ENCODE results near the gene CLEC1A. TPM values are rescaled to one million over a fixed set of nuclear protein-coding genes. Genes with fewer than 3 reads are reported as not detected.

CLEC1A gene
- total and polyA plus RNA-seq, 7 donors, result 0.96 to 3.8 (median 1.7) TPM

DNA sequence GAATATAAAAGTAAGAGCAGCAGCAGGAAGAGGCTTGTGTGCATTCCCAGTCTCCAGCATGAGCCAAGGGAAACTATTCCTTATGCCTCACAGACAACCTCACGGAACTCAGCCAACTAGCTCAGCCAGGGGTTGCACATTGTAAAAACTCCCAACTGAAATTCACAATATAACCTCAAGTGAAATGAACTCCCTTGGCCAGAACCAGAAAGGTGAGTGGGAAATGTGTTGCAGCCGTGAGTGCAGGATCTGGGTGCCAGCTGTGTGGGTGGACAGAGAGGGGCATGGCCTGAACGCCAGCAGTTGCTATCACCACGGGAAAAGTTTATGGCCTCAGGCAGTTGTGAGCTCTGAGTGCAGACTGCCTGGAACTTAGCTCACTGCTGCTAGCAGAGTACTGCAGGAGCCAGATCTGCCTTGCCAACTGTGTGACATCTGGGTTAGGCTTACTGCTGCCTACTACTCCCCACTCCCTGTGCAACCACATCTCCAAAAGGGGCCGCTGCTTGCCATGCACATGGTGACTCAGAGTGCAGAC is 2.3 kb upstream of the CLEC1A start:
- ATAC-seq (no peak), DNase-seq (no peak)
- WGBS, 3 donors, result 24 to 29% (median 28%) methylated on average over 5 of the region's 5 CpGs
- Histone ChIP-seq H3K36me3 (ENCODE audit: insufficient read depth in 1 of 2, low read depth in 1 of 2) (no peaks in the 10 kb centered on the region), H3K4me1 (no peaks in the 10 kb centered on the region), H3K9me3 (no peaks in the 10 kb centered on the region), H3K4me3 (no peak overlapping the region), H3K27ac (no peak overlapping the region), H3K27me3 (ENCODE audit: insufficient read depth in 3 of 3, low read length in 2 of 3) (peaks cover 0 to 3% (median 1%) of the 10 kb centered on the region in 3 donors)
- TF ChIP-seq, protein P1, sequence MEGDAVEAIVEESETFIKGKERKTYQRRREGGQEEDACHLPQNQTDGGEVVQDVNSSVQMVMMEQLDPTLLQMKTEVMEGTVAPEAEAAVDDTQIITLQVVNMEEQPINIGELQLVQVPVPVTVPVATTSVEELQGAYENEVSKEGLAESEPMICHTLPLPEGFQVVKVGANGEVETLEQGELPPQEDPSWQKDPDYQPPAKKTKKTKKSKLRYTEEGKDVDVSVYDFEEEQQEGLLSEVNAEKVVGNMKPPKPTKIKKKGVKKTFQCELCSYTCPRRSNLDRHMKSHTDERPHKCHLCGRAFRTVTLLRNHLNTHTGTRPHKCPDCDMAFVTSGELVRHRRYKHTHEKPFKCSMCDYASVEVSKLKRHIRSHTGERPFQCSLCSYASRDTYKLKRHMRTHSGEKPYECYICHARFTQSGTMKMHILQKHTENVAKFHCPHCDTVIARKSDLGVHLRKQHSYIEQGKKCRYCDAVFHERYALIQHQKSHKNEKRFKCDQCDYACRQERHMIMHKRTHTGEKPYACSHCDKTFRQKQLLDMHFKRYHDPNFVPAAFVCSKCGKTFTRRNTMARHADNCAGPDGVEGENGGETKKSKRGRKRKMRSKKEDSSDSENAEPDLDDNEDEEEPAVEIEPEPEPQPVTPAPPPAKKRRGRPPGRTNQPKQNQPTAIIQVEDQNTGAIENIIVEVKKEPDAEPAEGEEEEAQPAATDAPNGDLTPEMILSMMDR (IDR thresholded peaks at IDR 0.05), result no peak
- intact Hi-C loops (cut with DNase I), result no loop called here

DNA sequence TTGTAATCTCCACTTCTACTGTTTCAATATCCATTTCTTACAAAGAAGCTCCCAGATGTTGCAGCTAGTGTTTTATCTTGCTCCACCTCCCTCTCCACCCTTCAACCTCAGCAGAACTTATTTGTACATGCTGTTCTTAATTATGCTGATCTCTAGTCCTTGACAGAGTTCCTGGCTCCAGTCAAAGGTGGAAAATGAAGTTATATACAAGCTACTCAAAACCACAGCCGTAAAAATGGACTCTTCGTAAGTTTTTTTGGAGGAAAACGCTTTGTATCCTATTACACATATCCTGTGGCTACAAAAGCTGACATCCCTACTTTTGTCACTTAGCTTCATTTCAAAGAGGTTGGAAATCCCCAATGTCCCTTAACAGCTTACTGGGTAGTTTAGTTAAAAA is 1.3 kb downstream of the CLEC1A start:
- 23 to 31% (median 23%) methylated on average over 3 of the region's 3 CpGs for WGBS, 3 donors
- intact Hi-C loops (cut with DNase I), result no loop called here
- Histone ChIP-seq H3K27me3 (ENCODE audit: insufficient read depth in 3 of 3, low read length in 2 of 3) (peaks cover 0 to 3% (median 1%) of the 10 kb centered on the region in 3 donors), H3K4me3 (peak overlapping the region; percentile 53), H3K36me3 (ENCODE audit: insufficient read depth in 1 of 2, low read depth in 1 of 2) (no peaks in the 10 kb centered on the region), H3K4me1 (no peaks in the 10 kb centered on the region), H3K9me3 (no peaks in the 10 kb centered on the region), H3K27ac (no peak overlapping the region)
- TF ChIP-seq, protein P1 (IDR thresholded peaks at IDR 0.05), result no peak
- DNase-seq (no peak), ATAC-seq (no peak)

DNA sequence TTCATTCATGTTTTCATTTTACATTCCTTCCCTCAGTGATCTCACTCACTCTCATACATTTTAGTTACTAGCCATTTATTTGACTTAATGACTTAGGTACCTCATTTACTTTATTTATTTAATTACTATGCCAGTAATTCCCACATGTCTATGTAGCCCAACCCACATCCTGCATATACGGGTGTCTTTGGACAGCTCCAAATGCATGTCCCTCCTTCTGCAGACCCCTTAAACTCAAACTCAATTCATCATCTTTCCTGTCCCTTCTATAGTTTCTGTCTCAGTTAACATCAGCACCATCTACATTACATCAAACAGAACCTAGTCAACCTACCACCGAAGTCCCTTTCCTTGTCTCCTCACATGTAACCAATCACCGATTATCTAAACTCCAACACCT is 2.8 kb downstream of the CLEC1A start:
- no peak for ATAC-seq
- H3K4me3 ChIP-seq, result peak overlapping the region; percentile 53
- H3K27me3 ChIP-seq (ENCODE audit: insufficient read depth in 3 of 3, low read length in 2 of 3), result peaks cover 0 to 3% (median 1%) of the 10 kb centered on the region in 3 donors
- WGBS, 3 donors, result 71 to 78% (median 77%) methylated on average over 3 of the region's 3 CpGs
- TF ChIP-seq, protein P1 (IDR thresholded peaks at IDR 0.05), result no peak
- intact Hi-C loops (cut with DNase I), result no loop called here
- no peaks in the 10 kb centered on the region for H3K9me3 ChIP-seq
- no peaks in the 10 kb centered on the region for H3K4me1 ChIP-seq
- H3K27ac ChIP-seq, result no peak overlapping the region
- H3K36me3 ChIP-seq (ENCODE audit: insufficient read depth in 1 of 2, low read depth in 1 of 2), result no peaks in the 10 kb centered on the region
- DNase-seq, result no peak

DNA sequence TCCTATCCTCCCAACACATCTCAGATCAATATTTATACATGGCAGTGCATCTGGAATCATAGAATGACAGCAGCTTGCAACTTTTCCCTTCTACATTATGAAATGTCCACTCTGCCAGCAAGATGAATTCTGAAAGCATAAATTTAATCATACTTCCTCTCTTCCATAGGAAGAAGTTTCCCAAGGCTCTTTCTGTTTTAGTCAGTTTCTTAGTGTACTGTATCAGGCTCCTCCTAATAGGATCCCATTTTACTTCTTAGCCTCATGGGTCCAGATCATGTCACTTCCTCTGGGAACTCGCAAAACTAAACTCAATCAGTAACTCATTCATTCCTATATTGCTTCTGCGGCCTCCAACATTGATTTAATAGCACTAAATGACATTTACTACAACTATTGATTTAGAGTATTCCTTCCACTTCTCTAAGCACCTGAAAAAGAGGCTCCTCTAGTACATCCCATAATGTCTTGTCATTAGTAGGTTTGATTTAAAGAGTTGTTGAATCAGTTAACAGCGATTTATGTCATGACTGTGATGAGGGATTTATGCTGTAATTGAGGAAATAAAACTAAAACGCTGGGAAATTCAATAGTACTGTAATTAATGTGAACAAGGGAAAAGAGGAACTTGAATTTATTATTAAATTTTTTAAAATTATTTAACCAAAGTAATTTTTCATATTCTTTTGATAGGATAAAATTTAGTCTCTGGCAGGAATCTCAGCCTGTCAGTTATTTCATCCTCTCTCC is 4.0 kb downstream of the CLEC1A start:
- WGBS, 3 donors, result 54 to 57% (median 54%) methylated on average over 4 of the region's 4 CpGs
- TF ChIP-seq, protein P1 (IDR thresholded peaks at IDR 0.05), result no peak
- DNase-seq (no peak), ATAC-seq (no peak)
- peaks cover 0 to 3% (median 1%) of the 10 kb centered on the region in 3 donors for H3K27me3 ChIP-seq (ENCODE audit: insufficient read depth in 3 of 3, low read length in 2 of 3)
- H3K27ac ChIP-seq, result no peak overlapping the region
- intact Hi-C loops (cut with DNase I), result no loop called here
- peak overlapping the region; percentile 6 for H3K4me3 ChIP-seq
- H3K36me3 ChIP-seq (ENCODE audit: insufficient read depth in 1 of 2, low read depth in 1 of 2), result no peaks in the 10 kb centered on the region
- H3K4me1 ChIP-seq, result no peaks in the 10 kb centered on the region
- H3K9me3 ChIP-seq, result no peaks in the 10 kb centered on the region
